Body of pancreas (tissue), 4 donors: ENCODE data around the gene OR10H2.

Experiments used
- CTCF ChIP-seq, 7 experiments: fragments of 450-650 bp in 4 of 7; fragments of 200-600 bp in 3 of 7; sonication (generic) in 3 of 7; IDR thresholded peaks; one replicate each; pipeline ENCODE4 v1.5.1; 2016 to 2019; ENCODE audit warnings: antibody characterized with exemption in 7 of 7
- POLR2A ChIP-seq, 3 donors: fragments of 450-650 bp; IDR thresholded peaks; one replicate each; pipeline ENCODE4 v1.6.1; 2016; ENCODE audit warnings: antibody characterized with exemption in 3 of 3, mild to moderate bottlenecking in 2 of 3

GRCh38 chr19:15684828-15685227 is 43.0 kb upstream of the OR10H2 start:
- no peak for TF ChIP-seq CTCF (IDR thresholded peaks at IDR 0.05)
- no peak for TF ChIP-seq POLR2A (IDR thresholded peaks at IDR 0.05)
